H1 (cell line): ENCODE measurements around the gene PPFIA2. TPM values are rescaled to one million over a fixed set of nuclear protein-coding genes. Genes with fewer than 3 reads are reported as not detected.
A peak's percentile ranks its signal among the peaks of the same experiment; 100 is the strongest.

Source experiments
- CTCF ChIA-PET: fragments of 300-600 bp; sonication (Branson Sonifier 250); formaldehyde crosslinking; loops from one replicate; lab custom pipeline; 2021; ENCODE audit not compliant: partially characterized antibody; lab: Charles Lee
- POLR2A ChIA-PET: fragments of 300-600 bp; sonication (Branson Sonifier 250); formaldehyde crosslinking; loops from one replicate; lab custom pipeline; 2021; ENCODE audit warnings: inconsistent platforms; ENCODE audit not compliant: partially characterized antibody; lab: Charles Lee
- DNase-seq, 2 experiments: peaks; one replicate each; pipeline versions ENCODE4 v3.0.0 to v3.0.0-alpha.2; 2010 to 2022; ENCODE audit warnings: low spot score in 2 of 2, low read depth in 1 of 2, mixed read lengths in 1 of 2
- FAIRE-seq: peaks from 2 replicates; lab custom pipeline; 2011; peaks lifted over from hg19 to GRCh38; lab: Jason Lieb, UNC
- H2AFZ ChIP-seq: 2 replicates; pipeline ENCODE4 v1.8.1; 2012; ENCODE audit warnings: low read length, inconsistent platforms
- H2AK5ac ChIP-seq: 2 replicates; pipeline ENCODE4 v1.6.1; 2013; ENCODE audit warnings: low read depth, low read length
- H2BK120ac ChIP-seq: replicated peaks from 2 replicates; pipeline ENCODE3; 2013; ENCODE audit warnings: low read depth, low read length, inconsistent platforms
- H2BK12ac ChIP-seq: 2 replicates; pipeline ENCODE4 v1.6.1; 2013; ENCODE audit warnings: low read depth, low read length
- H2BK15ac ChIP-seq: 2 replicates; pipeline ENCODE4 v1.6.1; 2013; ENCODE audit warnings: low read length
- H2BK20ac ChIP-seq: 2 replicates; pipeline ENCODE4 v1.6.1; 2013; ENCODE audit warnings: low read length
- H2BK5ac ChIP-seq: 2 replicates; pipeline ENCODE4 v1.6.1; 2013; ENCODE audit warnings: low read depth, low read length
- H3K14ac ChIP-seq: 2 replicates; pipeline ENCODE4 v1.6.1; 2013; ENCODE audit warnings: inconsistent platforms; ENCODE audit not compliant: insufficient read length
- H3K18ac ChIP-seq: 2 replicates; pipeline ENCODE4 v1.6.1; 2013; ENCODE audit warnings: low read length; ENCODE audit errors: extremely low read depth
- H3K23ac ChIP-seq: 2 replicates; pipeline ENCODE4 v1.6.1; 2013; ENCODE audit warnings: inconsistent platforms; ENCODE audit not compliant: insufficient read length
- H3K23me2 ChIP-seq: 2 replicates; pipeline ENCODE4 v1.6.1; 2013; ENCODE audit warnings: low read depth, low read length
- H3K27ac ChIP-seq: 2 replicates; pipeline ENCODE4 v1.6.1; 2011; ENCODE audit warnings: low read depth, low read length, inconsistent platforms
- H3K27me3 ChIP-seq, 4 experiments: replicated peaks in 1 of 4; 1 replicate in 1 of 4; 2 replicates in 3 of 4; pipeline versions ENCODE4 v1.6.1 to v1.8.1; 2011 to 2013; ENCODE audit warnings: low read length in 3 of 4, mild to moderate bottlenecking in 3 of 4, inconsistent platforms in 2 of 4, mixed read lengths in 2 of 4, moderate library complexity in 1 of 4; ENCODE audit not compliant: control insufficient read depth in 3 of 4, insufficient read depth in 3 of 4; ENCODE audit errors: extremely low read depth in 1 of 4
- H3K36me3 ChIP-seq, 4 experiments: 2 replicates each; pipeline versions ENCODE4 v1.6.1 to v1.8.1; 2011 to 2013; ENCODE audit warnings: mild to moderate bottlenecking in 4 of 4, low read length in 3 of 4, moderate library complexity in 2 of 4, control low read depth in 1 of 4, inconsistent platforms in 1 of 4; ENCODE audit not compliant: insufficient read depth in 4 of 4, control insufficient read depth in 2 of 4
- H3K4ac ChIP-seq: replicated peaks from 2 replicates; pipeline ENCODE3; 2013; ENCODE audit warnings: low read length, low read depth, mixed read lengths, inconsistent platforms; ENCODE audit not compliant: insufficient read length
- H3K4me1 ChIP-seq, 4 experiments: replicated peaks in 1 of 4; 1 replicate in 1 of 4; 2 replicates in 3 of 4; pipeline versions ENCODE4 v1.6.1 to v1.8.1; 2011 to 2013; ENCODE audit warnings: low read length in 3 of 4, inconsistent platforms in 2 of 4, mixed read lengths in 1 of 4; ENCODE audit not compliant: insufficient read depth in 4 of 4, control insufficient read depth in 3 of 4
- H3K4me2 ChIP-seq, 2 experiments: 2 replicates each; pipeline versions ENCODE4 v1.6.1 to v1.8.1; 2011 to 2013; ENCODE audit warnings: low read depth in 2 of 2, low read length in 2 of 2, control low read depth in 1 of 2, inconsistent platforms in 1 of 2, mild to moderate bottlenecking in 1 of 2; ENCODE audit not compliant: insufficient read depth in 1 of 2
- H3K4me3 ChIP-seq, 4 experiments: fragments of 200-600, 300-600 bp in 1 of 4; sonication (generic), shearing (Covaris generic), sonication (Bioruptor Twin) in 1 of 4; 2 replicates each; pipeline versions ENCODE4 v1.5.1 to v1.8.1; 2011 to 2016; ENCODE audit warnings: low read length in 4 of 4, low read depth in 3 of 4, control low read depth in 2 of 4, inconsistent platforms in 2 of 4, mild to moderate bottlenecking in 2 of 4, mixed read lengths in 1 of 4, moderate library complexity in 1 of 4; ENCODE audit not compliant: insufficient read depth in 2 of 4; ENCODE audit errors: extremely low read depth in 1 of 4
- H3K56ac ChIP-seq: replicated peaks from 2 replicates; pipeline ENCODE3; 2013; ENCODE audit warnings: low read depth, mild to moderate bottlenecking, mixed read lengths, low read length, inconsistent platforms; ENCODE audit not compliant: insufficient read length
- H3K79me1 ChIP-seq: 2 replicates; pipeline ENCODE4 v1.6.1; 2013; ENCODE audit warnings: low read depth, low read length, control low read depth
- H3K79me2 ChIP-seq, 2 experiments: 2 replicates each; pipeline versions ENCODE4 v1.6.1 to v1.8.1; 2012 to 2013; ENCODE audit warnings: low read length in 2 of 2, mild to moderate bottlenecking in 2 of 2, inconsistent platforms in 1 of 2; ENCODE audit not compliant: insufficient read depth in 2 of 2, control insufficient read depth in 1 of 2
- H3K9ac ChIP-seq, 4 experiments: replicated peaks in 1 of 4; 1 replicate in 1 of 4; 2 replicates in 3 of 4; pipeline versions ENCODE4 v1.6.1 to v1.8.1; 2011 to 2013; ENCODE audit warnings: low read depth in 3 of 4, low read length in 3 of 4, control low read depth in 2 of 4, mild to moderate bottlenecking in 2 of 4, moderate library complexity in 2 of 4, inconsistent platforms in 1 of 4; ENCODE audit errors: extremely low read depth in 1 of 4
- H3K9me3 ChIP-seq, 2 experiments: 2 replicates each; pipeline versions ENCODE4 v1.6.1 to v1.8.1; 2012 to 2013; ENCODE audit warnings: mild to moderate bottlenecking in 2 of 2, moderate library complexity in 2 of 2, control low read depth in 1 of 2, inconsistent platforms in 1 of 2, low read depth in 1 of 2, low read length in 1 of 2, mixed read lengths in 1 of 2; ENCODE audit not compliant: insufficient read depth in 2 of 2
- H4K20me1 ChIP-seq, 2 experiments: replicated peaks in 1 of 2; 2 replicates each; pipeline versions ENCODE3 to v1.8.1; 2011 to 2013; ENCODE audit warnings: inconsistent platforms in 2 of 2, low read length in 2 of 2, mild to moderate bottlenecking in 1 of 2; ENCODE audit not compliant: insufficient read depth in 2 of 2, control insufficient read depth in 1 of 2
- H4K5ac ChIP-seq: 2 replicates; pipeline ENCODE4 v1.6.1; 2013; ENCODE audit warnings: low read length, low read depth, mixed read lengths, inconsistent platforms; ENCODE audit not compliant: insufficient read length
- H4K8ac ChIP-seq: 2 replicates; pipeline ENCODE4 v1.8.0; 2013; ENCODE audit warnings: mild to moderate bottlenecking, moderate library complexity, low read length, inconsistent platforms; ENCODE audit not compliant: insufficient read depth; ENCODE audit errors: extremely low read depth
- H4K91ac ChIP-seq: replicated peaks from 2 replicates; pipeline ENCODE3; 2013; ENCODE audit warnings: low read length, mixed read lengths, inconsistent platforms; ENCODE audit not compliant: insufficient read length
- BACH1 ChIP-seq: IDR thresholded peaks from 2 replicates; pipeline ENCODE4 v1.6.1; 2012; ENCODE audit warnings: low read length, improper control_type of control experiment
- CTCF ChIP-seq, 3 experiments: IDR thresholded peaks; 1 replicate in 2 of 3; 2 replicates in 1 of 3; pipeline versions ENCODE4 v1.5.1 to v1.6.1; 2011; ENCODE audit warnings: low read length in 3 of 3, mild to moderate bottlenecking in 3 of 3, inconsistent platforms in 2 of 3, low read depth in 1 of 3, moderate library complexity in 1 of 3; ENCODE audit not compliant: insufficient read depth in 1 of 3; ENCODE audit errors: control extremely low read depth in 1 of 3
- WGBS, 2 experiments: shearing (Covaris generic) in 1 of 2; methylation state at CpG; one replicate each; pipeline versions ENCODE4 v1.1.6 to v1.1.7; 2013 to 2015; ENCODE audit warnings: low lambda C conversion rate in 2 of 2, mixed read lengths in 2 of 2, inconsistent platforms in 1 of 2, low coverage in 1 of 2, missing lambda C conversion rate in 1 of 2; ENCODE audit not compliant: insufficient replicate concordance in 2 of 2, insufficient coverage in 1 of 2, insufficient read length in 1 of 2; ENCODE audit errors: extremely low coverage in 1 of 2, missing lambda C conversion rate in 1 of 2; 5-methylcytosine and 5-hydroxymethylcytosine counted together
- polyA plus RNA-seq, 7 experiments: library from polyadenylated mRNA; depleted of rRNA in 3 of 7; stranded (reverse) in 5 of 7; unstranded in 2 of 7; fragments of >200 nt in 5 of 7; fragments of 200-250 nt in 2 of 7; gene quantifications; 1 replicate in 5 of 7; 2 replicates in 1 of 7; 4 replicates in 1 of 7; pipeline versions ENCODE4 v1.2.1 to v1.2.3, GENCODE V29; 2011 to 2013; ENCODE audit warnings: missing spikeins in 2 of 7, mixed read lengths in 2 of 7
- total RNA-seq: library from RNA; stranded (reverse); fragmentation: NEBNext Ultra II Directional; extraction: Animal tissue kit (Norgen Biotek cat#: 25700); gene quantifications from 2 replicates; pipeline ENCODE4 v1.2.1, GENCODE V29; 2021

Gene PPFIA2
- total and polyA plus RNA-seq, 2 of the 8 experiments (the other 6 are each of a cell fraction or from before 2014, with no cell fraction given): 1.2 to 1.8 TPM

- no peak overlapping the region for H2BK12ac ChIP-seq
- no peaks in the 10 kb centered on the region for H3K36me3 ChIP-seq
- no peak overlapping the region for H2BK120ac ChIP-seq
- H4K91ac ChIP-seq: no peak overlapping the region
- peak; percentile 89 for FAIRE-seq
- no peak overlapping the region for H3K27ac ChIP-seq
- ChIA-PET CTCF (interaction anchor here (0.8 to 2.2 kb wide), 18 partner anchors 8 to 330 kb away, joined by 3 to 17 read pairs (median 4); no protein-coding TSS in a partner anchor), POLR2A (no interaction called here)
- H3K4me3 ChIP-seq: no peak overlapping the region
- H2BK5ac ChIP-seq: no peak overlapping the region
- peak overlapping the region; percentile 71; the same call in 1 of the 2 replicates for H2AFZ ChIP-seq
- H4K8ac ChIP-seq: no peak overlapping the region
- no peak overlapping the region for H3K23ac ChIP-seq
- peaks cover 0 to 1% (median 0%) of the 10 kb centered on the region in 4 experiments; a peak in 1 of 7 replicates for H3K27me3 ChIP-seq
- no peaks in the 10 kb centered on the region for H3K23me2 ChIP-seq
- H2BK15ac ChIP-seq: no peak overlapping the region
- no peak overlapping the region for H4K5ac ChIP-seq
- H3K18ac ChIP-seq: no peak overlapping the region
- H3K79me1 ChIP-seq: no peaks in the 10 kb centered on the region
- H2BK20ac ChIP-seq: no peak overlapping the region
- H2AK5ac ChIP-seq: no peak overlapping the region
- peak; percentile 15 to 49 for DNase-seq
- no peak overlapping the region for H3K56ac ChIP-seq
- H3K14ac ChIP-seq: no peak overlapping the region
- H3K79me2 ChIP-seq: no peaks in the 10 kb centered on the region
- H3K9me3 ChIP-seq: no peaks in the 10 kb centered on the region
- H4K20me1 ChIP-seq: no peaks in the 10 kb centered on the region
- no peaks in the 10 kb centered on the region for H3K4me1 ChIP-seq
- H3K4me2 ChIP-seq: no peak overlapping the region
- H3K4ac ChIP-seq: no peak overlapping the region
- H3K9ac ChIP-seq: no peak overlapping the region
- 74% methylated on average over 2 of the region's 2 CpGs; no CpG with 5 or more reads in 1 of the 2 experiments for WGBS, 2 experiments
- peak; percentile 75 for TF ChIP-seq BACH1
- peak; percentile 55 to 84 (median 59) for TF ChIP-seq CTCF (IDR thresholded peaks at IDR 0.05; ENCODE audit: control extremely low read depth in 1 of 3, insufficient read depth in 1 of 3, low read depth in 1 of 3, low read length in 3 of 3)
Measured at GRCh38 chr12:81329085-81329484, 430.1 kb downstream of the PPFIA2 start.
